ENCODE data around the gene CEP89.
A peak's percentile ranks its signal among the peaks of the same experiment; 100 is the strongest.
"Not testable (repeated sequence)": the region's sequence is repeated elsewhere in the genome, so short reads cannot be mapped to it uniquely, and the experiment has no call there.

CEP89 gene

DNA sequence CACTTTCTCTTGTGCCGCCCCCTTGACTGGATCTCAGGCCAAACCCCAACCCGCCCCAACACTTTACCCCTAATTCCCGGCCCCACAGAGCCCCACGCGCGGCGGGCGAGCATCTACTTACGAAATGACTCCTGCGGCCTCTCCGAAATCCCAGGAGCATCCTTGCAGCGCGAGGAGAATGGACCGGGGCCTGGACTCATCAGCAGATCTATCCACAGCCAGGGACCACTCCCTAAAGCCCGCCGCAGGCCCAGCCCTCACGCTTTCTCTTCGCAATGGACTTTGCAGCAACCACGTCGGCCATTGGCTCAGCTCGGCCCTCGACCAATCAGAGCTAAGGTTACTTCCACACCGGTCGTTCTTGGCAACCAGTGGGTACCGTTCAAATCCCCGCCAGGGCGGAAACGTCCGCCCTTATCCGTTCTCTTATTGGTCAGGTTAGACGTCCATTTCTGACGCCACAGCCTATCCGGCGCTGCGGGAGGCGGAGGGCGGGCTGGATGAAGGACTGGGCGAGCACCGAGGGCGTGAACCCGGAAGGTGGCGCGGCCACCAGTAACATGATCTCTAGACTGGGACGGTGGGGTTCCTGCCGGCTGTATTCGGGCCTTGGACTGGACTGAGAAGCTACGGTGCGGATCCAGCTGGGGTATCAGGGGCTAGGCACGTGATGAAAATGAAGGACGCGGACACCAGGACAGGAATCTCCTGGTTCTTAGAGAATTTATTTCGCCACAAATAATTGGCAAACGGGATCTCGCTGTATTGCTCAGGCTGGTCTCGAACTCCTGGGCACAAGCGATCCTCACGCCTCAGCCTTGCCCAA is at the start of gene CEP89, which contains the start of gene FAAP24:
TSS of gene CEP89 (minus strand) at position 244 of the 826 bp plus-strand sequence. CDS start at position 160, 84 bp downstream.
TSS of gene FAAP24 (plus strand) at position 528 of the 826 bp plus-strand sequence. CDS start 955 bp downstream, outside the sequence.
- peak; percentile 100 for DNase-seq (ENCODE audit: low spot score)

DNA sequence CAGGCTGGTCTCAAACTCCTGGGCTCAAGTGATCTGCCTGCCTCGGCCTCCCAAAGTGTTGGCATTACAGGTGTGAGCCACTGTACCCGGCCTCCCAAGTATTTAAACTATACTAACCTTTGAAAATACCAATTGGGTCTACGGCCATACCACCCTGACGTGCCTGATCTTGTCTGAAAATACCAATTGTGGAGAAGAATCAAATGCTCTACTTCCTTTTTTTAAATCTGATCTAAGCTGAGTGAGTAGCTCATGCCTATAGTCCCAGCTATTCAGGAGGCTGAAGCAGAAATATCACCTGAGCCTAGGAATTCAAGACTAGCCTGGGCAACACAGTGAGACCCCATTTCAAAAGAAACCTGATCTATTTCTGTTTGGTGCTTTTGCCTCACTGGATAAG is 39.1 kb upstream of the CEP89 start:
- not testable (repeated sequence) for DNase-seq (ENCODE audit: low spot score)

DNA sequence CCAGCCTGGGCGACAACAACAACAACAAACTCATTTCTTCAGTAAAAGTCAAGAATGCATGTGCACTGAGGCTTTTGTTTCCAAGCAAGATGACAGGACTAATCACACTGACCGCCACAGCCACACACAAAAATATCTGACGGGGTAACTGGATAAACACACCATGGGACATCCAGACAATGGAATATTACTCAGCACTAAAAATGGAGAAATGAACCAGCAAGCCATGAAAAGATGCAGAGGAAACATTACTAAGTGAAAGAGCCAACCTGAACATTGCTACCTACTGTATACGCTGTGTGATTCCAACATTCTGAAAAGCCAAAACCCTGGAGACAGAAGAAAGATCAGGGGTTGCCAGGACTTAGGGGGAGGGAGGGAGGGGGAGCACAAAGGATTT is 37.0 kb upstream of the CEP89 start:
- no peak for DNase-seq (ENCODE audit: low spot score)

DNA sequence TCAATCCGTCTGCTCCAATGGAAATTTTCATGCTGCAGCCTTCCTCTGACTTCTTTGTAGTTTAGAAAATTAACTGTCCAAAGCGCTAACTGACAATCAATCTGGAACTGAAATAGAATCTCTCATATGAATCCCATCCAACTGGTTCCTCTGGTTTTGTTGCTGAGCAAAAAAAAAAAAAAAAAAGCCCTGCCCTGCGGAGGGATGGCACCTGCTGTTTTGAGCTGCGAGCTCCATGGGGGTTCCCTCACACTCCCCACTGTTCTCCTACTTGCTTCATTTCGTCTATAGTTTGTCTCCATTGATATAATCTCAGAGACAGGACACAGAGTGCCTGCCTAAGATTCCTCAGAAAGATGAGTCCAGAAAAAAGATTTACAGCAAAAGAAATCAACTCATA is 33.7 kb upstream of the CEP89 start:
- no peak for DNase-seq (ENCODE audit: low spot score)

GRCh38 chr19:33003424-33004024 is 31.8 kb upstream of the CEP89 start:
- DNase-seq (ENCODE audit: low spot score), result not testable (repeated sequence)

DNA sequence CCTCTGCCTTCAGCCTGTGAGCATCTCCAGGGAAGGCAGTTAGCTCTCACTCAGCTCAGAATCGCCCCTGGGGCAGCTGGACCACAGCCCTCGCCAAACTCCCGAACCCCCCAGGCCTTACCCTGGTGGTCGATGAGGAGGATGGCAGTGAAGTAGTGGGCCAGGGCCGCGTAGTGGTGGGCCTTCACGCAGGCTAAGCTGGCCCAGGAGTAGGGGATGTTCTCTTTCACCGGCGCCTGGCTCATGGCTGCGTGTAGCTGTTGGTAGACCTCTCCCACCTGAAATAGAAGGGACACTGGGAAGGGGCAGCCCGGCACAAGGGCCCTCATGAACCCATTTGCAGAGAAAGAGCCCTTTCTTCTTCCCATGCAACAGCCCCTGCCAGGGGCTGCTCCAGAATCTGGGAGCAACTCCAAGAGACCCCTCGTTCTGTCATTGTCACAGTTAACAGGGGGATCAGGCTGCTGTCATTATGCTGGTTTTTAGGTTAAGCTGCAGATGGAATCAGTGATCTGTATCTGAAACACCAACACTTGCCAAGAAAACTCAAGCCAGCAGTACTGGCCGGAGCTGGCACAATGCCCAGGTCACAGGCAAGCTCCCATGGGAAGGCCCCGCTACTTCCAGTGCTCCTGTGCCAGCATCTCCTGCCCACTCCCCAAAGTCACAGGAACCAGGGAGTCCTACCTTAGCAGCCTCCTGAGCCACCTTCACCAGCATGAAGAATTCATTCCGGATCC is 30.5 kb upstream of the CEP89 start:
- DNase-seq (ENCODE audit: low spot score), result not testable (repeated sequence)

DNA sequence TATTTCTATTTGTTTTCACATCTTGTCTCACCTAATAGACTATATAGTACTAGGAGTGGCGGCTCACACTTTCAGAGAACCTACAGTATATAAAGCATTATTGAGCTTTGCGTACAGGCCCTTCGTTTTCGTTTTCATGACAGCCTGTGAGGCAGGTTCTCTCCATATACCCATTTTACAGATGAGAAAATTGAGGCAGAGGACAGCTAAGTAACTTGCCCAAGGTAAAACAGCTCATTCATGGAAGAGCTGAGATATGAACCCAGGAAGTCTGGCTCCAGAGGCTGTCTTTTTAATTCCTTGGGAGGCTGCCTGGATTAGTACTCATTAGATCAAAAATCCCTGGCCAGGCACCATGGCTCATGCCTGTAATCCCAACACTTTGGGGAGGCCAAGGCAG is 29.2 kb upstream of the CEP89 start:
- DNase-seq (ENCODE audit: low spot score), result no peak

GRCh38 chr19:33000510-33000909 is 28.8 kb upstream of the CEP89 start:
- DNase-seq (ENCODE audit: low spot score), result peak; percentile 9

DNA sequence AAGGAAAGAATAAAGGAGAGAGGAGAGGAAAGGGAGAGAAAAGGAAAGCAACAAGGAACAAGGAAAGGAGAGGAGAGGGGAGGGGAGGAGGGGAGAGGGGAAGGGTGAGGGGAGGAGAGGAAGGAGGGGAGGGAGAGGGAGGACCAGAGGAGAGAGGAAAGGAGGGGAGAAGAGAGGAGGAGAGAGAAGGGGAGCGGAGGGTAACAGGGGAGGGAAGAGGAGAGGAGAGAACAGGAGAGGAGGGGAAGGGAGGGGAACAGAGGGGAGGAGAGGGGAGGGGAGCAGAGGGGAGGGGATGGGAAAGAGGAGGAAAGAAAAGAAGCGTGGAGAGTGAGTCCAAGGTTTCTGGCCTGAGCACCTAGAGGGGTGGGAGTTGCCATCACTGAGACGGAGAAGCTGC is 27.0 kb upstream of the CEP89 start:
- no peak for DNase-seq (ENCODE audit: low spot score)

- DNase-seq (ENCODE audit: low spot score), result no peak
Observed at GRCh38 chr19:32997716-32998355, 26.1 kb upstream of the CEP89 start.

- not testable (repeated sequence) for DNase-seq (ENCODE audit: low spot score)
Observed at GRCh38 chr19:32997061-32997464, 25.3 kb upstream of the CEP89 start.

DNA sequence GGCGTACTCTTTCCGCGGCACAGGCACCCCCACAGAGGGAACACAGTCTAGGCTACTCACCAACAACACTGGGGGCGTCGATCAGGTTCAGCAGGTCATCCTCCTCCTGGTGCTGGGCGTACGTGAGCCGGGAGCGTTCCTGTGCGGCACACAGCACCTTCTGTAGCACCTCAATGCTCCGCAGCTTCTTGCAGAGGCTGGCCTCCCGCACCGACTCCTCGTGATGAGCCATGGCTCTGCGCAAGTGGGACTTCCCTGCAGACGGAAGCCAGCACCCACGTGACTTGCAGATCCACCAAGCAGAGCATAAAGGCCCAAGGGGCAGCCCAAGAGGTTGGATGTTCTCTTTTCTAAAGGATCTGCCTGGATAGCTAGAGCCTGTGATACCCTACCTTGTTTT is 24.2 kb upstream of the CEP89 start:
- DNase-seq (ENCODE audit: low spot score), result not testable (repeated sequence)

DNA sequence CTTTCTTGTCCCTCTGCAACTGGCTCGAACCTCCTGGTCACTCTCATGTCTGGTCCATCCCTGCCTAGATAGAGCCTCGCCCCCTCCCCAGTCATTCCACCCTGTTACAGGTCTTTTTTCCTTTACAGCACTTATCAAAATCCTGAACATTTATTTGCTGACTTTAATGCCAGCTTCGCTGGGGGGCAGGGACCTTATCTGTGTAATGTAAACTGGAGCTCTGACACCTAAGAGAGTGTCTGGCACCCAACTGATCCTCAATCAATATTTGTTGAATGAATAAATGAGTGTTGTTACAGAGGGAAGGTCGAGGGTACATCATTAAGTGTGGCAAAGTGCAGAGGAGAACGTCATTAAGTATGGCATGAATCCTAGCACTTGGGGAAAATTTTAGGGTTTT is 17.0 kb upstream of the CEP89 start:
- no peak for DNase-seq (ENCODE audit: low spot score)

DNA sequence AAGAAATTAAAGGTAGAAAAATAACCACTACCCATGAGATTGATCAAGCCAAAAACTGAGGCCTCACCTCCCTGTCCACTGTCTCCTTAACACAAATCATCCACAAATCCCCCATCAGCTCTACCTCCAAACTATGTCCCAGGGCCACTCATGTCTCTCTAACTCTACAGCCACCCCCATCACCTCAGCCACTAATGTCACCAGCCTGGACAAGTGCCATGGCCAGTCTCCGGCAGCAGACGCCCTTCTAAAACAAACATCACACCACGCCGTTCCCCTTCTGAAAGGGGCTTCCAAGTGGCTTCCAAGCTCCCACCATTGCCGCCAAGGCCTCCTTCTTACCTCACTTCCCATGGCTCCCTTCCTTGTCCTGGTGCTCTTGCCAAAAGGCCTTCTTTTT is 16.5 kb upstream of the CEP89 start:
- not testable (repeated sequence) for DNase-seq (ENCODE audit: low spot score)

- DNase-seq (ENCODE audit: low spot score), result not testable (repeated sequence)
Observed at GRCh38 chr19:32982488-32982887, 10.7 kb upstream of the CEP89 start.

GRCh38 chr19:32979807-32980206 is 8.0 kb upstream of the CEP89 start:
- DNase-seq (ENCODE audit: low spot score), result not testable (repeated sequence)

DNA sequence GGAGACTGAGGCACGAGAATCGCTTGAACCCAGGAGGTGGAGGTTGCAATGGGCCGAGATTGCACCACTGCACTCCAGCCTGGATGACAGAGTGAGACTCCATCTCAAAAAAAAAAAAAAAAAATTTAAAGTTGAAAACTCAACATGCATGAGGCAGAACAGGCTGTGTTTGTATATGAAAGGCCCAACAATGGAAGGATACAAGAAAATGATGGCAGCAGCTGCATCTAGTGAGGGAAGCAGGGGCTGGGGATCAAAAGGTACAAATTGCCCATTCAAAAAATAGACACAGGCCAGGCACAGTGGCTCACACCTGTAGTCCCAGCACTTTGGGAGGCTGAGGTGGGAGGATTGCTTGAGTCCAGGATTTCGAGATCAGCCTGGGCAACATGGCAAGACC is 6.1 kb upstream of the CEP89 start:
- DNase-seq (ENCODE audit: low spot score), result not testable (repeated sequence)

DNA sequence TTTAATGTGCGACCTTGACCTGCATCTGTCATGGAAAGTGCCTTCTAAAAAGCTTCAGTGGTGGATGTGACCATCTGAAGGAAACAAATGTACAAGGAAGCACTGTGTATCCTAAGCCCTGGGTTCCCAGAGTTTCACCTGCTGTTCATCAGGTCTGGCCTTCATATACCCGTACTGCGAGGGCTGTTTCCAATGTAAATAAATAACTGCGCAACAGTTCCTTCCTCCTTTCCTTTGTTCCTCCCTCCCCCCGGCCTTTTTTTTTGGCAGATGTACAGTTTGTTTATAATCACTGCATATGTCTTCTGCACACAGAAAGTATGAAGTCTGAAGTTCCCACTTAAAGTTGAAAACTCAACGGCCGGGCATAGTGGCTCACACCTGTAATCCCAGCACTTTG is 5.5 kb upstream of the CEP89 start:
- DNase-seq (ENCODE audit: low spot score), result no peak

- peak; percentile 71 for DNase-seq (ENCODE audit: low spot score)
Observed at GRCh38 chr19:32976223-32976805, 4.6 kb upstream of the CEP89 start.

DNA sequence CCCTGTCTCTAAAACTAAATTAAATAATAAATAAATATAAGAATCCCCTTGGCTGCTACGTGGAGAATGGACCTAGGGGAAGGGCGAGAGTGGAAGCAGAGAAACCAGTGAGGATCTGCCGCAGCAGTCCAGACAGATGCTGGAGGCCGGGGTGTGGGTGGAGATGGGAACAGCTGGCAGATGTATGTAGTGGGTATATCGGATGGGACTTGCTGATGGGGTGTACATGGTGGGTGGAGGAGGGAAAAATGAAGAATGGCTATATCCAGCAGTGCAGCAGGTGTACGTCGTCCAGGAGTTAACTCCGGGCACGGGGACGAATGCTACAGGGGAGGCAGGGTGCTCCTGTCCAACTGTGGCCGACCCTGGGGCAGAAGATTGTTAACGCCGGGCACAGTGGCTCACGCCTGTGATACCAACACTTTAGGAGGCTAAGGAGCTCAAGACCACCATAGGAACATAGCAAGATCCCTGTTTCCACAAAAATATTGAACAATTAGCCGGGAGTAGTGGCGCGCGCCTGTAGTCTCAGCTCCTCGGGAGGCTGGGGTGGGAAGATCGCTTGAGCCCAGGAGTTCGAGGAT is 654 bp downstream of the CEP89 start:
- DNase-seq (ENCODE audit: low spot score), result no peak

DNA sequence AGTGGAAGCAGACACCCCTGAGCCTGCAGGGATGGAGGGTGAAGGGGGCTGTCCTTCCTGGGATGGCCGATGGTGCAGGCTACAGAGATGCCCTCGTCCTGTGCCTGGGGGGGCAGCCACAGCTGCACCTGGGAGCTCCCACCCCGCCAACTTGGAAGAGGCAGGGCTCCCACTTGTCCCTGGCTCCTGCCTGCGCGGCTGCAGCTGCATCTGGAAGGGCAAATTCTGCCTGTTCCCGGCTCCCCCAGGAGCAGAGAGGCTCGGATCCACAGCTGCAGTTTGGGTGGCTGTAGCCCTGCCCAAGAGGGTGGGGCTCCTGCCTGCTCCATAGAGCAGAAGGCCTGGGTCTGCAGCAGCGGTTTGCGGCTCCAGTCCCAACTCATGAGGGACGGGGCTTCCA is 2.2 kb downstream of the CEP89 start:
- DNase-seq (ENCODE audit: low spot score), result no peak

All from CD4-positive, alpha-beta T cell treated with Interleukin-2 at 100 ng/mL for 4 hours (primary cell).